GM12892 (cell line): ENCODE results near the gene KCNJ1.

Source experiments
- POLR2A ChIP-seq: IDR thresholded peaks from 2 replicates; pipeline ENCODE4 v1.6.1; 2011; ENCODE audit warnings: low read depth, low read length, control low read depth
- POLR2AphosphoS5 ChIP-seq: IDR thresholded peaks from 2 replicates; pipeline ENCODE4 v1.6.1; 2011; ENCODE audit warnings: low read depth, low read length, control low read depth
- TAF1 ChIP-seq: IDR thresholded peaks from 2 replicates; pipeline ENCODE4 v1.6.1; 2011; ENCODE audit warnings: low read depth, mild to moderate bottlenecking, control low read depth, low read length, borderline replicate concordance

DNA sequence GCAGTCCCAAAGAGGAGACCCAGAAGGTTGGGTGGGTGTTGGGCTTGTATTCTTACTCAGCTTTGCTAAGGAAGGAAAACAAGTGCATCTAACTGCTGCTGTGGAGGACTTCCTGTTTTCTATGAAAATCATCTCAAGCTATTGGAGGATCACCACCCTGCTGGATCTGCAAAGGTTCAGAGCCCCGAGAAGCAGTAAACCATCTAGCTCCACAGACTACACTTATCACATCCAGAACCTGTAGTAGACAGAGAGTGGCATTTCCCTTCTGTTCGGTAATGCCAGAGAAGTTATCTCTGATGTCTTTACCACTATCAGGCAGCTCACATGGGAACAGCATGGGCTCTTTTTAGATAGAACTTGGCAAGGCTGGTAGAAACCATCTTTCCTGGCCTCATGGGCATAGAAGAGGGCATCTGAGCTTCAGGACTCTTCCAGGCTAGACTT is 21.7 kb downstream of the KCNJ1 start:
- TF ChIP-seq POLR2AphosphoS5 (no peak), POLR2A (no peak), TAF1 (no peak)
